ENCODE data around the gene FCGR3B.
"Not testable (repeated sequence)": the region's sequence is repeated elsewhere in the genome, so short reads cannot be mapped to it uniquely, and the experiment has no call there.

The FCGR3B gene

GRCh38 chr1:161621181-161622000, 9.6 kb downstream of the FCGR3B start:
- Histone ChIP-seq H3K27ac (ENCODE audit: low read depth in 2 of 2, low read length in 2 of 2) (peak overlapping the region in 1 of 2 donors; percentile 56), H3K9ac (ENCODE audit: low read depth in 1 of 2, low read length in 2 of 2) (peak overlapping the region in 1 of 2 donors; percentile 56)

GRCh38 chr1:161620399-161620798, 10.6 kb downstream of the FCGR3B start:
- not testable (repeated sequence) for H3K27ac ChIP-seq (ENCODE audit: low read depth in 2 of 2, low read length in 2 of 2); H3K36me3 ChIP-seq (ENCODE audit: control insufficient read depth in 2 of 2, insufficient read depth in 2 of 2, low read length in 2 of 2); H3K27me3 ChIP-seq (ENCODE audit: control insufficient read depth in 2 of 2, insufficient read depth in 2 of 2, low read length in 2 of 2); H3K9me3 ChIP-seq (ENCODE audit: control insufficient read depth in 2 of 2, low read length in 2 of 2); H3K4me3 ChIP-seq (ENCODE audit: low read length in 2 of 2); H3K4me1 ChIP-seq (ENCODE audit: control insufficient read depth in 2 of 2, insufficient read depth in 2 of 2, low read length in 2 of 2); H3K9ac ChIP-seq (ENCODE audit: low read depth in 1 of 2, low read length in 2 of 2)

More at GRCh38 chr1:161621181-161622000, 9.6 kb downstream of the FCGR3B start:
- H3K4me3 ChIP-seq (ENCODE audit: low read length in 2 of 2) = peak overlapping the region; percentile 43 to 68
- H3K27me3 ChIP-seq (ENCODE audit: control insufficient read depth in 2 of 2, insufficient read depth in 2 of 2, low read length in 2 of 2); H3K36me3 ChIP-seq (ENCODE audit: control insufficient read depth in 2 of 2, insufficient read depth in 2 of 2, low read length in 2 of 2); H3K9me3 ChIP-seq (ENCODE audit: control insufficient read depth in 2 of 2, low read length in 2 of 2); H3K4me1 ChIP-seq (ENCODE audit: control insufficient read depth in 2 of 2, insufficient read depth in 2 of 2, low read length in 2 of 2): not testable (repeated sequence)

- not testable (repeated sequence) for H3K4me3 ChIP-seq (ENCODE audit: low read length in 2 of 2); H3K9ac ChIP-seq (ENCODE audit: low read depth in 1 of 2, low read length in 2 of 2); H3K4me1 ChIP-seq (ENCODE audit: control insufficient read depth in 2 of 2, insufficient read depth in 2 of 2, low read length in 2 of 2); H3K27ac ChIP-seq (ENCODE audit: low read depth in 2 of 2, low read length in 2 of 2); H3K27me3 ChIP-seq (ENCODE audit: control insufficient read depth in 2 of 2, insufficient read depth in 2 of 2, low read length in 2 of 2); H3K36me3 ChIP-seq (ENCODE audit: control insufficient read depth in 2 of 2, insufficient read depth in 2 of 2, low read length in 2 of 2); H3K9me3 ChIP-seq (ENCODE audit: control insufficient read depth in 2 of 2, low read length in 2 of 2)
Measured at GRCh38 chr1:161618517-161618916, 12.5 kb downstream of the FCGR3B start.

GRCh38 chr1:161616417-161616816, 14.6 kb downstream of the FCGR3B start:
- not testable (repeated sequence) for H3K9me3 ChIP-seq (ENCODE audit: control insufficient read depth in 2 of 2, low read length in 2 of 2); H3K27ac ChIP-seq (ENCODE audit: low read depth in 2 of 2, low read length in 2 of 2); H3K4me3 ChIP-seq (ENCODE audit: low read length in 2 of 2); H3K27me3 ChIP-seq (ENCODE audit: control insufficient read depth in 2 of 2, insufficient read depth in 2 of 2, low read length in 2 of 2); H3K36me3 ChIP-seq (ENCODE audit: control insufficient read depth in 2 of 2, insufficient read depth in 2 of 2, low read length in 2 of 2); H3K9ac ChIP-seq (ENCODE audit: low read depth in 1 of 2, low read length in 2 of 2); H3K4me1 ChIP-seq (ENCODE audit: control insufficient read depth in 2 of 2, insufficient read depth in 2 of 2, low read length in 2 of 2)

DNA sequence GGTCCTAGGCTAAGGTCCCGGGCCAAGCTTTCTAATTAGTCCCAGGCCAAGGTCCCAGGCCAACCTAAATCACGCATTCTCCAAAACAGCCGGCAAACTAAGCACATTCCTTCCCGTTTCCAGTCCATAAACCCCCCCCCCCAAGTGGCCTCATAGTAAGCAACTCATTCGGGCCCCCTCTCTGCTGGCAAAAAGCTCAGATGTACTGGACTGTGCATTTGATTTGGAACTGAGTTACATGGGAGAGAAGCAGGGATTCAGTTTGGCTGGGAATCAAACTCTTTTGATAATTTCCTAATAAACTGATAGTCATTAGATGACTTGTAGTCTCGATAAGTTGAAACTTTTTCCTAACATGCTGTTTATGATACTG, 17.8 kb downstream of the FCGR3B start:
- H3K27me3 ChIP-seq (ENCODE audit: control insufficient read depth in 2 of 2, insufficient read depth in 2 of 2, low read length in 2 of 2); H3K9me3 ChIP-seq (ENCODE audit: control insufficient read depth in 2 of 2, low read length in 2 of 2); H3K4me3 ChIP-seq (ENCODE audit: low read length in 2 of 2); H3K4me1 ChIP-seq (ENCODE audit: control insufficient read depth in 2 of 2, insufficient read depth in 2 of 2, low read length in 2 of 2); H3K36me3 ChIP-seq (ENCODE audit: control insufficient read depth in 2 of 2, insufficient read depth in 2 of 2, low read length in 2 of 2); H3K9ac ChIP-seq (ENCODE audit: low read depth in 1 of 2, low read length in 2 of 2); H3K27ac ChIP-seq (ENCODE audit: low read depth in 2 of 2, low read length in 2 of 2): not testable (repeated sequence)

GRCh38 chr1:161612322-161613141, 18.4 kb downstream of the FCGR3B start:
- Histone ChIP-seq H3K27ac (ENCODE audit: low read depth in 2 of 2, low read length in 2 of 2) (peak overlapping the region; percentile 63 to 68), H3K4me3 (ENCODE audit: low read length in 2 of 2) (peak overlapping the region; percentile 58 to 79), H3K9ac (ENCODE audit: low read depth in 1 of 2, low read length in 2 of 2) (peak overlapping the region; percentile 38 to 65)
- H3K27me3 ChIP-seq (ENCODE audit: control insufficient read depth in 2 of 2, insufficient read depth in 2 of 2, low read length in 2 of 2); H3K36me3 ChIP-seq (ENCODE audit: control insufficient read depth in 2 of 2, insufficient read depth in 2 of 2, low read length in 2 of 2); H3K4me1 ChIP-seq (ENCODE audit: control insufficient read depth in 2 of 2, insufficient read depth in 2 of 2, low read length in 2 of 2); H3K9me3 ChIP-seq (ENCODE audit: control insufficient read depth in 2 of 2, low read length in 2 of 2): not testable (repeated sequence)

- H3K9me3 ChIP-seq (ENCODE audit: control insufficient read depth in 2 of 2, low read length in 2 of 2); H3K36me3 ChIP-seq (ENCODE audit: control insufficient read depth in 2 of 2, insufficient read depth in 2 of 2, low read length in 2 of 2); H3K27me3 ChIP-seq (ENCODE audit: control insufficient read depth in 2 of 2, insufficient read depth in 2 of 2, low read length in 2 of 2); H3K4me1 ChIP-seq (ENCODE audit: control insufficient read depth in 2 of 2, insufficient read depth in 2 of 2, low read length in 2 of 2): not testable (repeated sequence)
- H3K9ac ChIP-seq (ENCODE audit: low read depth in 1 of 2, low read length in 2 of 2) = peak overlapping the region; percentile 38 to 65
- H3K4me3 ChIP-seq (ENCODE audit: low read length in 2 of 2) = peak overlapping the region; percentile 58 to 79
- peak overlapping the region; percentile 29 to 68 for H3K27ac ChIP-seq (ENCODE audit: low read depth in 2 of 2, low read length in 2 of 2)
Measured at GRCh38 chr1:161611866-161612321, 19.1 kb downstream of the FCGR3B start.

DNA sequence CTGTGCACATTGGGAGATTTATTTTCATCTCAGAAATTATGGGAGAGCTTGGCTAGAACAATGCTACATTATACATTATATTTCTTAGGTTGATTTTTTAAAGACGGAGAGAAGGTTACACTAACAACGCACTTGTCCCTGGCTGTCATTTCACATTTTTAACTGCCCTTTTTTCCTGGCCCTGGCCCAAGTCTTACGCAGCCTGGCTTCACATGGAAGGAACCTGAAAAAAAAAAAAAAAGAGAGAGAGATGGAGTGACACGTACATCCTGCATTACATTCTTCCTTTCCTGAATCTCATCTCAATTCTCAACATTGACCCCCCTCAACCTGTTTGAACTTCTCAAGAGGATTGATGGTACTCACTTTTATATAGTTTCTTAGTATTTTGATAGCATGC, 20.8 kb downstream of the FCGR3B start:
- H3K27me3 ChIP-seq (ENCODE audit: control insufficient read depth in 2 of 2, insufficient read depth in 2 of 2, low read length in 2 of 2); H3K27ac ChIP-seq (ENCODE audit: low read depth in 2 of 2, low read length in 2 of 2); H3K4me1 ChIP-seq (ENCODE audit: control insufficient read depth in 2 of 2, insufficient read depth in 2 of 2, low read length in 2 of 2): not testable (repeated sequence)

GRCh38 chr1:161606541-161607336, 24.2 kb downstream of the FCGR3B start:
- H3K9me3 ChIP-seq (ENCODE audit: control insufficient read depth in 2 of 2, low read length in 2 of 2); H3K4me1 ChIP-seq (ENCODE audit: control insufficient read depth in 2 of 2, insufficient read depth in 2 of 2, low read length in 2 of 2); H3K9ac ChIP-seq (ENCODE audit: low read depth in 1 of 2, low read length in 2 of 2); H3K27me3 ChIP-seq (ENCODE audit: control insufficient read depth in 2 of 2, insufficient read depth in 2 of 2, low read length in 2 of 2); H3K36me3 ChIP-seq (ENCODE audit: control insufficient read depth in 2 of 2, insufficient read depth in 2 of 2, low read length in 2 of 2); H3K27ac ChIP-seq (ENCODE audit: low read depth in 2 of 2, low read length in 2 of 2); H3K4me3 ChIP-seq (ENCODE audit: low read length in 2 of 2): not testable (repeated sequence)

More for the DNA sequence above, 20.8 kb downstream of the FCGR3B start:
- H3K9me3 ChIP-seq (ENCODE audit: control insufficient read depth in 2 of 2, low read length in 2 of 2); H3K36me3 ChIP-seq (ENCODE audit: control insufficient read depth in 2 of 2, insufficient read depth in 2 of 2, low read length in 2 of 2); H3K4me3 ChIP-seq (ENCODE audit: low read length in 2 of 2); H3K9ac ChIP-seq (ENCODE audit: low read depth in 1 of 2, low read length in 2 of 2): not testable (repeated sequence)
